Trophoblast cell (in vitro differentiated cells and primary cell): ENCODE measurements around the gene KCNQ1.
A peak's percentile ranks its signal among the peaks of the same experiment; 100 is the strongest.

Experiments used
- DNase-seq, 2 donors: peaks; one replicate each; pipeline ENCODE4 v3.0.0-alpha.2; 2016
- H2AFZ ChIP-seq: 2 replicates; pipeline ENCODE4 v1.6.1; 2013; ENCODE audit warnings: low read length, moderate library complexity, mild to moderate bottlenecking; ENCODE audit not compliant: insufficient read depth, poor library complexity
- H2AK5ac ChIP-seq: 2 replicates; pipeline ENCODE4 v1.6.1; 2013; ENCODE audit warnings: mild to moderate bottlenecking, low read length
- H2BK120ac ChIP-seq: 2 replicates; pipeline ENCODE4 v1.6.1; 2013; ENCODE audit warnings: low read length, mild to moderate bottlenecking, moderate library complexity; ENCODE audit not compliant: insufficient read depth, poor library complexity
- H2BK12ac ChIP-seq: 2 replicates; pipeline ENCODE4 v1.6.1; 2013; ENCODE audit warnings: mild to moderate bottlenecking, low read length, moderate library complexity
- H2BK5ac ChIP-seq: 2 replicates; pipeline ENCODE4 v1.6.1; 2013; ENCODE audit warnings: low read length, low read depth, moderate library complexity, mild to moderate bottlenecking; ENCODE audit not compliant: poor library complexity
- H3K14ac ChIP-seq: 2 replicates; pipeline ENCODE4 v1.6.1; 2013; ENCODE audit warnings: mild to moderate bottlenecking, low read length
- H3K18ac ChIP-seq: 2 replicates; pipeline ENCODE4 v1.6.1; 2013; ENCODE audit warnings: mild to moderate bottlenecking, low read length
- H3K23ac ChIP-seq: 2 replicates; pipeline ENCODE4 v1.6.1; 2013; ENCODE audit warnings: low read length
- H3K27ac ChIP-seq: 2 replicates; pipeline ENCODE4 v1.5.1; 2013; ENCODE audit warnings: low read depth, mild to moderate bottlenecking, inconsistent platforms, low read length, moderate library complexity
- H3K27me3 ChIP-seq: 2 replicates; pipeline ENCODE4 v1.6.1; 2013; ENCODE audit warnings: inconsistent platforms, mild to moderate bottlenecking, low read length, moderate library complexity; ENCODE audit not compliant: insufficient read depth
- H3K36me3 ChIP-seq, 2 experiments: 1 replicate in 1 of 2; 2 replicates in 1 of 2; pipeline ENCODE4 v1.6.1; 2013; ENCODE audit warnings: low read length in 2 of 2, mild to moderate bottlenecking in 2 of 2, moderate library complexity in 1 of 2; ENCODE audit not compliant: insufficient read depth in 2 of 2, control insufficient read depth in 1 of 2
- H3K4ac ChIP-seq: 2 replicates; pipeline ENCODE4 v1.6.1; 2013; ENCODE audit warnings: low read depth, mild to moderate bottlenecking, low read length, moderate library complexity
- H3K4me1 ChIP-seq, 2 experiments: 1 replicate in 1 of 2; 2 replicates in 1 of 2; pipeline ENCODE4 v1.6.1; 2013; ENCODE audit warnings: low read length in 2 of 2, mild to moderate bottlenecking in 2 of 2, moderate library complexity in 1 of 2; ENCODE audit not compliant: insufficient read depth in 2 of 2, control insufficient read depth in 1 of 2
- H3K4me2 ChIP-seq: 2 replicates; pipeline ENCODE4 v1.6.1; 2013; ENCODE audit warnings: inconsistent platforms, mild to moderate bottlenecking, low read length, moderate library complexity
- H3K4me3 ChIP-seq: 2 replicates; pipeline ENCODE4 v1.5.1; 2013; ENCODE audit warnings: mild to moderate bottlenecking, low read depth, low read length, inconsistent platforms
- H3K79me1 ChIP-seq: one replicate; pipeline ENCODE4 v1.6.1; 2013; ENCODE audit warnings: low read length
- H3K79me2 ChIP-seq: 2 replicates; pipeline ENCODE4 v1.6.1; 2013; ENCODE audit warnings: low read length, mild to moderate bottlenecking; ENCODE audit not compliant: control insufficient read depth, insufficient read depth, poor library complexity
- H3K9ac ChIP-seq: 2 replicates; pipeline ENCODE4 v1.6.1; 2013; ENCODE audit warnings: mild to moderate bottlenecking, low read length
- H3K9me3 ChIP-seq: 2 replicates; pipeline ENCODE4 v1.6.1; 2013; ENCODE audit warnings: low read depth, mild to moderate bottlenecking, control low read depth, inconsistent platforms, low read length; ENCODE audit not compliant: insufficient read depth
- H4K12ac ChIP-seq: 2 replicates; pipeline ENCODE4 v1.6.1; 2013; ENCODE audit warnings: low read depth, mild to moderate bottlenecking, low read length, moderate library complexity
- H4K8ac ChIP-seq: 2 replicates; pipeline ENCODE4 v1.6.1; 2013; ENCODE audit warnings: low read depth, mild to moderate bottlenecking, low read length, moderate library complexity
- H4K91ac ChIP-seq: one replicate; pipeline ENCODE4 v1.6.1; 2013; ENCODE audit warnings: low read depth, mild to moderate bottlenecking, low read length, moderate library complexity
- WGBS: extraction: QIAGEN DNeasy Blood & Tissue Kit; methylation state at CpG from one replicate; pipeline ENCODE4 v1.1.7; 2013; ENCODE audit warnings: missing lambda C conversion rate; ENCODE audit not compliant: insufficient read length, insufficient coverage; ENCODE audit errors: extremely low coverage; 5-methylcytosine and 5-hydroxymethylcytosine counted together

Gene KCNQ1

GRCh38 chr11:2645779-2646118 lies 200.9 kb downstream of the KCNQ1 start:
- H3K9ac ChIP-seq: no peak overlapping the region
- no peak overlapping the region for H3K18ac ChIP-seq
- no peak overlapping the region for H3K4ac ChIP-seq
- no peak overlapping the region for H3K4me2 ChIP-seq
- no peaks in the 10 kb centered on the region for H3K27me3 ChIP-seq
- H3K27ac ChIP-seq: no peak overlapping the region
- H3K36me3 ChIP-seq: no peaks in the 10 kb centered on the region
- no peak overlapping the region for H2BK120ac ChIP-seq
- WGBS: no CpG with 5 or more reads among the region's 1 CpG
- H3K4me3 ChIP-seq: no peak overlapping the region
- no peak overlapping the region for H2BK5ac ChIP-seq
- no peak overlapping the region for H4K12ac ChIP-seq
- no peaks in the 10 kb centered on the region for H3K79me1 ChIP-seq
- no peaks in the 10 kb centered on the region for H3K4me1 ChIP-seq
- H4K8ac ChIP-seq: no peak overlapping the region
- H4K91ac ChIP-seq: no peak overlapping the region
- no peak for DNase-seq
- no peak overlapping the region for H2BK12ac ChIP-seq
- H3K79me2 ChIP-seq: no peaks in the 10 kb centered on the region
- H2AK5ac ChIP-seq: no peak overlapping the region
- peaks cover 19% of the 10 kb centered on the region for H3K9me3 ChIP-seq
- H2AFZ ChIP-seq: no peak overlapping the region
- no peak overlapping the region for H3K14ac ChIP-seq
- no peak overlapping the region for H3K23ac ChIP-seq

- Histone ChIP-seq H2BK5ac (no peak overlapping the region), H2BK12ac (no peak overlapping the region), H3K4ac (no peak overlapping the region), H3K27ac (no peak overlapping the region), H4K8ac (no peak overlapping the region), H3K14ac (no peak overlapping the region), H4K12ac (no peak overlapping the region), H3K27me3 (no peaks in the 10 kb centered on the region), H2AFZ (no peak overlapping the region), H3K36me3 (no peaks in the 10 kb centered on the region), H2BK120ac (no peak overlapping the region), H3K23ac (no peak overlapping the region), H3K4me2 (no peak overlapping the region), H3K9me3 (peaks cover 26% of the 10 kb centered on the region), H3K4me1 (peaks cover 6 to 8% of the 10 kb centered on the region in 2 experiments), H3K9ac (no peak overlapping the region), H3K79me1 (no peaks in the 10 kb centered on the region), H3K79me2 (no peaks in the 10 kb centered on the region), H3K18ac (no peak overlapping the region), H3K4me3 (no peak overlapping the region), H2AK5ac (no peak overlapping the region), H4K91ac (no peak overlapping the region)
- DNase-seq: no peak
- WGBS: no CpG with 5 or more reads among the region's 1 CpG
Measured at GRCh38 chr11:2647167-2647566, 202.4 kb downstream of the KCNQ1 start.

- no peaks in the 10 kb centered on the region for H3K79me1 ChIP-seq
- peaks cover 10 to 11% of the 10 kb centered on the region in 2 experiments for H3K4me1 ChIP-seq
- H2BK5ac ChIP-seq: no peak overlapping the region
- H3K4me3 ChIP-seq: no peak overlapping the region
- H3K27ac ChIP-seq: no peak overlapping the region
- WGBS: no CpG with 5 or more reads among the region's 6 CpGs
- H3K79me2 ChIP-seq: no peaks in the 10 kb centered on the region
- no peak overlapping the region for H3K9ac ChIP-seq
- no peak for DNase-seq
- H2BK12ac ChIP-seq: no peak overlapping the region
- H2BK120ac ChIP-seq: no peak overlapping the region
- no peak overlapping the region for H4K91ac ChIP-seq
- H3K18ac ChIP-seq: no peak overlapping the region
- no peak overlapping the region for H4K12ac ChIP-seq
- no peak overlapping the region for H3K4ac ChIP-seq
- no peak overlapping the region for H3K14ac ChIP-seq
- H3K23ac ChIP-seq: no peak overlapping the region
- H3K9me3 ChIP-seq: peaks cover 30% of the 10 kb centered on the region
- H3K4me2 ChIP-seq: no peak overlapping the region
- no peak overlapping the region for H2AK5ac ChIP-seq
- no peak overlapping the region for H2AFZ ChIP-seq
- no peak overlapping the region for H4K8ac ChIP-seq
- H3K36me3 ChIP-seq: no peaks in the 10 kb centered on the region
- H3K27me3 ChIP-seq: no peaks in the 10 kb centered on the region
Measured at GRCh38 chr11:2647953-2648352, 203.1 kb downstream of the KCNQ1 start.

GRCh38 chr11:2649400-2649799 lies 204.6 kb downstream of the KCNQ1 start:
- no peaks in the 10 kb centered on the region for H3K79me2 ChIP-seq
- H3K36me3 ChIP-seq: no peaks in the 10 kb centered on the region
- no peak overlapping the region for H3K18ac ChIP-seq
- H3K9ac ChIP-seq: no peak overlapping the region
- H3K27ac ChIP-seq: no peak overlapping the region
- H4K91ac ChIP-seq: no peak overlapping the region
- H3K27me3 ChIP-seq: no peaks in the 10 kb centered on the region
- H4K8ac ChIP-seq: no peak overlapping the region
- no peak overlapping the region for H2BK120ac ChIP-seq
- peaks cover 10 to 11% of the 10 kb centered on the region in 2 experiments for H3K4me1 ChIP-seq
- H2AFZ ChIP-seq: no peak overlapping the region
- no peak overlapping the region for H2BK5ac ChIP-seq
- no peak overlapping the region for H2BK12ac ChIP-seq
- H3K14ac ChIP-seq: no peak overlapping the region
- DNase-seq: peak in 1 of 2 donors; percentile 10
- no peak overlapping the region for H3K4me2 ChIP-seq
- H3K9me3 ChIP-seq: peaks cover 41% of the 10 kb centered on the region
- H3K23ac ChIP-seq: no peak overlapping the region
- no peak overlapping the region for H2AK5ac ChIP-seq
- no peak overlapping the region for H3K4ac ChIP-seq
- no peaks in the 10 kb centered on the region for H3K79me1 ChIP-seq
- no peak overlapping the region for H3K4me3 ChIP-seq
- no peak overlapping the region for H4K12ac ChIP-seq
